ENCODE data around the gene GALNS. TPM values are rescaled to one million over a fixed set of nuclear protein-coding genes. Genes with fewer than 3 reads are reported as not detected.
A peak's percentile ranks its signal among the peaks of the same experiment; 100 is the strongest.

The GALNS gene
- total and polyA plus RNA-seq, 2 of the 13 experiments (the other 11 are each of a cell fraction or from before 2014, with no cell fraction given) = 9.2 to 9.8 TPM

- Histone ChIP-seq H3K27me3 (ENCODE audit: control insufficient read depth in 1 of 2, insufficient read depth in 2 of 2, low read length in 2 of 2) (no peaks in the 10 kb centered on the region), H3K36me3 (replicated peaks in 1 of 2; ENCODE audit: control insufficient read depth in 1 of 2, insufficient read depth in 2 of 2, low read length in 2 of 2) (no peaks in the 10 kb centered on the region), H4K20me1 (ENCODE audit: insufficient read depth, low read length) (no peaks in the 10 kb centered on the region), H3K9ac (ENCODE audit: insufficient read depth, low read depth, low read length) (no peak overlapping the region), H3K27ac (ENCODE audit: extremely low read length, insufficient read depth, low read length) (no peak overlapping the region), H3K4me2 (ENCODE audit: low read depth, low read length) (no peak overlapping the region), H2AFZ (ENCODE audit: low read length) (no peak overlapping the region), H3K4me3 (replicated peaks in 1 of 3; ENCODE audit: insufficient read depth in 1 of 3, low read depth in 2 of 3, low read length in 3 of 3) (no peak overlapping the region), H3K9me3 (ENCODE audit: low read length) (no peaks in the 10 kb centered on the region), H3K4me1 (ENCODE audit: insufficient read depth, low read length) (peaks cover 7% of the 10 kb centered on the region; the same call in 1 of the 2 replicates), H3K79me2 (ENCODE audit: insufficient read depth, low read length) (no peaks in the 10 kb centered on the region)
- CTCF ChIA-PET (ENCODE audit: low intra/inter-chr PET ratio, low total read pairs) = no interaction called here
- BruUV-seq (replicated peaks) = no TSS peak
- DNase-seq (ENCODE audit: low spot score) (no peak), ATAC-seq (no peak), FAIRE-seq (no peak)
- in situ Hi-C loops (cut with HindIII; ENCODE audit: extremely low pct_ligation_motif_present, low pct_unique_long_range_greater_than_20kb) (no loop called here), intact Hi-C loops (cut with micrococcal nuclease; ENCODE audit: unreplicated experiment) (no loop called here)
- POLR2A ChIA-PET = no interaction called here
- no peak for TF ChIP-seq PLSCR1 (CRISPR knock-in tag; IDR thresholded peaks at IDR 0.05; ENCODE audit: borderline replicate concordance)
- TF ChIP-seq ZNF263 (CRISPR knock-in tag; IDR thresholded peaks at IDR 0.05) = 0 out of 2 replicates have a peak, but pooled peaks have one; percentile 24
- TF ChIP-seq SOX13 (IDR thresholded peaks at IDR 0.05) = no peak
- TF ChIP-seq SOX13 (CRISPR knock-in tag; conservative IDR thresholded peaks at IDR 0.05 in 1 of 2, IDR thresholded peaks at IDR 0.05 in 1 of 2) = no peak
- TF ChIP-seq NPAS2 (CRISPR knock-in tag; IDR thresholded peaks at IDR 0.05; ENCODE audit: borderline replicate concordance) = no peak
- TF ChIP-seq, protein P1, sequence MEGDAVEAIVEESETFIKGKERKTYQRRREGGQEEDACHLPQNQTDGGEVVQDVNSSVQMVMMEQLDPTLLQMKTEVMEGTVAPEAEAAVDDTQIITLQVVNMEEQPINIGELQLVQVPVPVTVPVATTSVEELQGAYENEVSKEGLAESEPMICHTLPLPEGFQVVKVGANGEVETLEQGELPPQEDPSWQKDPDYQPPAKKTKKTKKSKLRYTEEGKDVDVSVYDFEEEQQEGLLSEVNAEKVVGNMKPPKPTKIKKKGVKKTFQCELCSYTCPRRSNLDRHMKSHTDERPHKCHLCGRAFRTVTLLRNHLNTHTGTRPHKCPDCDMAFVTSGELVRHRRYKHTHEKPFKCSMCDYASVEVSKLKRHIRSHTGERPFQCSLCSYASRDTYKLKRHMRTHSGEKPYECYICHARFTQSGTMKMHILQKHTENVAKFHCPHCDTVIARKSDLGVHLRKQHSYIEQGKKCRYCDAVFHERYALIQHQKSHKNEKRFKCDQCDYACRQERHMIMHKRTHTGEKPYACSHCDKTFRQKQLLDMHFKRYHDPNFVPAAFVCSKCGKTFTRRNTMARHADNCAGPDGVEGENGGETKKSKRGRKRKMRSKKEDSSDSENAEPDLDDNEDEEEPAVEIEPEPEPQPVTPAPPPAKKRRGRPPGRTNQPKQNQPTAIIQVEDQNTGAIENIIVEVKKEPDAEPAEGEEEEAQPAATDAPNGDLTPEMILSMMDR (CRISPR knock-in tag; IDR thresholded peaks at IDR 0.05) = peak; percentile 16; the same call in 1 of the 2 replicates
- no peak for TF ChIP-seq STAG1 (CRISPR knock-in tag; IDR thresholded peaks at IDR 0.05)
- WGBS (ENCODE audit: low lambda C conversion rate) = 90% methylated on average over 32 of the region's 33 CpGs
Observed at GRCh38 chr16:88824256-88825077, 32.3 kb downstream of the GALNS start.
